AG08396 (cell line): ENCODE results near the gene ELAVL2.

Experiments
- DNase-seq: peaks from one replicate; pipeline ENCODE4 v3.0.0; 2012; ENCODE audit warnings: low spot score, mixed read lengths

Gene ELAVL2

GRCh38 chr9:23826120-23826629 lies at the start of gene ELAVL2:
ELAVL2 (minus strand) TSS chr9:23826240; CDS start chr9:23762234, 64,006 bp downstream.
- peak; percentile 83 for DNase-seq

GRCh38 chr9:23858234-23858633 lies 32.2 kb upstream of the ELAVL2 start:
- DNase-seq = no peak

- DNase-seq = no peak
Observed at GRCh38 chr9:23855873-23856604, 30.0 kb upstream of the ELAVL2 start.

GRCh38 chr9:23850690-23851629 lies 24.9 kb upstream of the ELAVL2 start:
- no peak for DNase-seq

GRCh38 chr9:23850242-23850689 lies 24.2 kb upstream of the ELAVL2 start:
- no peak for DNase-seq

- no peak for DNase-seq
Observed at GRCh38 chr9:23849379-23850035, 23.5 kb upstream of the ELAVL2 start.

- DNase-seq = no peak
Observed at GRCh38 chr9:23842565-23843129, 16.6 kb upstream of the ELAVL2 start.

GRCh38 chr9:23841304-23841703 lies 15.3 kb upstream of the ELAVL2 start:
- DNase-seq = no peak

GRCh38 chr9:23837038-23837437 lies 11.0 kb upstream of the ELAVL2 start:
- no peak for DNase-seq

GRCh38 chr9:23830929-23831730 lies 5.1 kb upstream of the ELAVL2 start:
- DNase-seq = no peak

- DNase-seq = no peak
Observed at GRCh38 chr9:23830476-23830805, 4.4 kb upstream of the ELAVL2 start.

- DNase-seq = no peak
Observed at GRCh38 chr9:23829580-23830475, 3.8 kb upstream of the ELAVL2 start.

GRCh38 chr9:23825700-23826099 lies 340 bp downstream of the ELAVL2 start:
- no peak for DNase-seq

- no peak for DNase-seq
Observed at GRCh38 chr9:23824830-23825591, 1.0 kb downstream of the ELAVL2 start.

GRCh38 chr9:23823986-23824829 lies 1.8 kb downstream of the ELAVL2 start:
- DNase-seq = no peak

- DNase-seq = no peak
Observed at GRCh38 chr9:23823269-23823668, 2.8 kb downstream of the ELAVL2 start.

GRCh38 chr9:23822261-23823169 lies 3.5 kb downstream of the ELAVL2 start:
- no peak for DNase-seq
